SK-N-SH treated with all-trans-retinoic acid at 6 μM for 48 hours (cell line): ENCODE measurements around the gene NFE2L1.

Source experiments
- ATAC-seq: fragments of 200-7000 bp; cut with Tn5 transposase; 3 replicates; pipeline ENCODE4 v1.9.1; 2020; ENCODE audit warnings: mild to moderate bottlenecking, moderate library complexity
- BACH2 ChIP-seq: fragments of 250-450 bp; sonication (Bioruptor Pico); IDR thresholded peaks from 2 replicates; pipeline ENCODE4 v1.9.0; 2021; ENCODE audit warnings: mild to moderate bottlenecking, borderline replicate concordance
- CSRNP3 ChIP-seq: fragments of 250-450 bp; sonication (Bioruptor Pico); IDR thresholded peaks from 2 replicates; pipeline ENCODE4 v1.5.1; 2021; ENCODE audit warnings: mild to moderate bottlenecking, moderate library complexity
- GLIS3 ChIP-seq: fragments of 250-450 bp; sonication (Bioruptor Pico); IDR thresholded peaks from 2 replicates; pipeline ENCODE4 v1.5.0; 2020; ENCODE audit warnings: mild to moderate bottlenecking, moderate library complexity
- OSR1 ChIP-seq: fragments of 250-450 bp; sonication (Bioruptor Pico); IDR thresholded peaks from 2 replicates; pipeline ENCODE4 v1.8.0; 2022; ENCODE audit warnings: moderate library complexity, mild to moderate bottlenecking, inconsistent platforms
- POU6F1 ChIP-seq: fragments of 250-450 bp; sonication (Bioruptor Pico); IDR thresholded peaks from 2 replicates; pipeline ENCODE4 v1.8.0; 2021; ENCODE audit warnings: low read depth, mild to moderate bottlenecking, moderate library complexity, borderline replicate concordance
- RARB ChIP-seq: fragments of 250-450 bp; sonication (Bioruptor Pico); IDR thresholded peaks from 2 replicates; pipeline ENCODE4 v1.8.0; 2021; ENCODE audit warnings: mild to moderate bottlenecking, moderate library complexity
- ZFP30 ChIP-seq: fragments of 450-650 bp; formaldehyde crosslinking; IDR thresholded peaks from 2 replicates; pipeline ENCODE4 v1.5.0; 2022; ENCODE audit warnings: mild to moderate bottlenecking, moderate library complexity
- ZNF565 ChIP-seq: fragments of 450-650 bp; formaldehyde crosslinking; conservative IDR thresholded peaks from 2 replicates; pipeline ENCODE4 v1.5.0; 2020; ENCODE audit warnings: low read depth, mild to moderate bottlenecking, moderate library complexity
- ZNF70 ChIP-seq: fragments of 450-650 bp; formaldehyde crosslinking; IDR thresholded peaks from 2 replicates; pipeline ENCODE4 v1.5.0; 2020; ENCODE audit warnings: mild to moderate bottlenecking, moderate library complexity
- TF ChIP-seq, protein P1 (sequence below): fragments of 250-450 bp; sonication (Bioruptor Pico); IDR thresholded peaks from 2 replicates; pipeline ENCODE4 v1.8.0; 2020; ENCODE audit warnings: mild to moderate bottlenecking, moderate library complexity, borderline replicate concordance
- TF ChIP-seq, protein P2 (sequence below): fragments of 250-450 bp; sonication (Bioruptor Pico); IDR thresholded peaks from 2 replicates; pipeline ENCODE4 v1.5.0; 2020; ENCODE audit warnings: mild to moderate bottlenecking, moderate library complexity

NFE2L1 gene

GRCh38 chr17:48022901-48023300 lies 25.3 kb upstream of the NFE2L1 start (continued):
- TF ChIP-seq POU6F1 (no peak), CSRNP3 (CRISPR knock-in tag) (no peak), OSR1 (no peak), GLIS3 (no peak), ZFP30 (CRISPR knock-in tag) (no peak), ZNF565 (CRISPR knock-in tag) (no peak), BACH2 (CRISPR knock-in tag) (no peak)
- TF ChIP-seq, protein P1, sequence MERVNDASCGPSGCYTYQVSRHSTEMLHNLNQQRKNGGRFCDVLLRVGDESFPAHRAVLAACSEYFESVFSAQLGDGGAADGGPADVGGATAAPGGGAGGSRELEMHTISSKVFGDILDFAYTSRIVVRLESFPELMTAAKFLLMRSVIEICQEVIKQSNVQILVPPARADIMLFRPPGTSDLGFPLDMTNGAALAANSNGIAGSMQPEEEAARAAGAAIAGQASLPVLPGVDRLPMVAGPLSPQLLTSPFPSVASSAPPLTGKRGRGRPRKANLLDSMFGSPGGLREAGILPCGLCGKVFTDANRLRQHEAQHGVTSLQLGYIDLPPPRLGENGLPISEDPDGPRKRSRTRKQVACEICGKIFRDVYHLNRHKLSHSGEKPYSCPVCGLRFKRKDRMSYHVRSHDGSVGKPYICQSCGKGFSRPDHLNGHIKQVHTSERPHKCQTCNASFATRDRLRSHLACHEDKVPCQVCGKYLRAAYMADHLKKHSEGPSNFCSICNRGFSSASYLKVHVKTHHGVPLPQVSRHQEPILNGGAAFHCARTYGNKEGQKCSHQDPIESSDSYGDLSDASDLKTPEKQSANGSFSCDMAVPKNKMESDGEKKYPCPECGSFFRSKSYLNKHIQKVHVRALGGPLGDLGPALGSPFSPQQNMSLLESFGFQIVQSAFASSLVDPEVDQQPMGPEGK: no peak

DNA sequence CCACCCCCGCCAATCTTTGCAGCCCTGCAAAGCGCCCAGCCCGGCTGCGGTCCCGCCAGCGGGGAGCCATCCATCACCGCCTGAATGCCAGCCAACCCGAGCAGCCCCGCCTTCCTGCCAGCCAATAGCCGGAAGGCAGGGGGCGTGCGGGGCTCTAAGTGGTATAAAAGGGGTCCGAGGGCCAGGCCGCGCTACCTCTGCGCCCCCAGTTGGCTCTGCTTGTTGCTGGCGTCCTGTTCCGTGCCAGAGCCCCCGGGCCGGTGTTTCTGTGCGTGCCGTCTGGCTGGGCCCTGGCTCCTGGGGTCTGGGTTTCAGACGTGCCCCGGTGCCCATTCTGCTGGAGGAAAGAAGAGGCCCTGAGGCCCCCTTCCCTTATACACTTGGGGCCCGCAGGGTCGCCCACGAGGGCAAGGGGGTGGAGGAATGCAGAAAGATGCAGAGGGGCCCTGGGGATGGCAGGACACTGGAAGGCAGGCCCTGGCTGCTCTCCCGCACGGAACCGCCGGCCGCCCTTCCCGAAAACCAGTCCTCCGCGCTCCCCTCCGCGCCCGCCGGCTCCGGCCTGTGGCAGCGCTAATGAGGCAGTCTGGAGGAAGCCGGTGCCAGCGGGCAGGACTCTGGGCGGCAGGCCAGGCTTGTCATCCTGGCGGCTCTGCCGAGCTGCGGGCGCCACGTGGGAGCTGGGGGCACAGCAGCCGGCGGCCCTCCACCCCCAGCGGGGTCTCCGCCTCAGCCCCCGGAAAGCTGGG lies 24.6 kb upstream of the NFE2L1 start:
- TF ChIP-seq ZNF565 (CRISPR knock-in tag) (0 out of 2 replicates have a peak, but pooled peaks have one; percentile 5), ZNF70 (CRISPR knock-in tag) (no peak)
- TF ChIP-seq, protein P2, sequence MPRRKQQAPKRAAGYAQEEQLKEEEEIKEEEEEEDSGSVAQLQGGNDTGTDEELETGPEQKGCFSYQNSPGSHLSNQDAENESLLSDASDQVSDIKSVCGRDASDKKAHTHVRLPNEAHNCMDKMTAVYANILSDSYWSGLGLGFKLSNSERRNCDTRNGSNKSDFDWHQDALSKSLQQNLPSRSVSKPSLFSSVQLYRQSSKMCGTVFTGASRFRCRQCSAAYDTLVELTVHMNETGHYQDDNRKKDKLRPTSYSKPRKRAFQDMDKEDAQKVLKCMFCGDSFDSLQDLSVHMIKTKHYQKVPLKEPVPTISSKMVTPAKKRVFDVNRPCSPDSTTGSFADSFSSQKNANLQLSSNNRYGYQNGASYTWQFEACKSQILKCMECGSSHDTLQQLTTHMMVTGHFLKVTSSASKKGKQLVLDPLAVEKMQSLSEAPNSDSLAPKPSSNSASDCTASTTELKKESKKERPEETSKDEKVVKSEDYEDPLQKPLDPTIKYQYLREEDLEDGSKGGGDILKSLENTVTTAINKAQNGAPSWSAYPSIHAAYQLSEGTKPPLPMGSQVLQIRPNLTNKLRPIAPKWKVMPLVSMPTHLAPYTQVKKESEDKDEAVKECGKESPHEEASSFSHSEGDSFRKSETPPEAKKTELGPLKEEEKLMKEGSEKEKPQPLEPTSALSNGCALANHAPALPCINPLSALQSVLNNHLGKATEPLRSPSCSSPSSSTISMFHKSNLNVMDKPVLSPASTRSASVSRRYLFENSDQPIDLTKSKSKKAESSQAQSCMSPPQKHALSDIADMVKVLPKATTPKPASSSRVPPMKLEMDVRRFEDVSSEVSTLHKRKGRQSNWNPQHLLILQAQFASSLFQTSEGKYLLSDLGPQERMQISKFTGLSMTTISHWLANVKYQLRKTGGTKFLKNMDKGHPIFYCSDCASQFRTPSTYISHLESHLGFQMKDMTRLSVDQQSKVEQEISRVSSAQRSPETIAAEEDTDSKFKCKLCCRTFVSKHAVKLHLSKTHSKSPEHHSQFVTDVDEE (CRISPR knock-in tag): peak; percentile 84; the same call in 1 of the 2 replicates
- TF ChIP-seq, all 23 proteins: peak for 2
- ATAC-seq: peak; percentile 68

- ATAC-seq: peak; percentile 42
Observed at GRCh38 chr17:48024149-48025039, 23.8 kb upstream of the NFE2L1 start.

DNA sequence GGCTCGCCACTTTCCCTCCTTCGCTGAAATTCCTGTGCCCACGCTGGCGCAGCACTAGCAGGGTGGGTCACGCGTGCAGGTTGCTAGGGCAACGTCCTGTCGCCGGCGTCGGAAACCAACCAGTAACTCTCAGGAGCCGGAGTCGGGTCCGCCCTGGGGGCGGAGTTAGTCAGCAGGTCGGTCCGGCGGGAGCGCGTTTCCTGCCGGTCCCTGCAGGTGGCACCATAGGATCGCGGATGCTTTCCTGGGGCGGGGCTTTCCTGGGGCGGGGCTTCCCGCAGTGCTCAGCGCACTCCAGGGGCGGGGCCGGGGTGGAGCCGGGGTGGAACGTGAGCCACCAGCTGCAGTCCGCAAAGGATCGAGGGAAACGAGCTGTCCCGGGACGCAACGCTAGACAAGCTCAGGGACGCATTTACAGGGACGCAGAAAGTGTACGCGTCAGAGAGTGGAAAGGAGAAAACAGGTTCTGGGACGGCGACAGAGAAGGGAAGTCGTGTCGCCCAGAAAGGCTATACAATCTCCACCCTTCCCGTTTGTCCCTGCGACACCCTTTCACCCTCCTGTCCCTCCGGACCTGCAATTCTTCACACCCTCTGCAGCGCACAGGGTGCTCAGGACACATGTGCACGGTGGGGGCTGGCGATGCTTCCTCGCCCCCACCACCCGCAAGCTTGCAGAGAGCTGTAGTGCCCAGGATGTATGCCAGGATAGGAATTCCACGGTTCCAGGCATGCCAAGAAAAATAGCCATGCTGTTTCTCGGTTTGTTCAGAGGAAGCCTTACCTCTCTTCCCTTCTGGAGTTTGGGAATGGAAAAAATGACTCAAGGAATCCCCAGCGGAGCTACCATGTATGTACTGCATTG lies 22.9 kb upstream of the NFE2L1 start:
- TF ChIP-seq RARB (CRISPR knock-in tag) (0 out of 2 replicates have a peak, but pooled peaks have one; percentile 26), CSRNP3 (CRISPR knock-in tag) (no peak)
- peak; percentile 83 for ATAC-seq

More at GRCh38 chr17:48024149-48025039, 23.8 kb upstream of the NFE2L1 start:
- TF ChIP-seq, protein P1: peak; percentile 42; the same call in 1 of the 2 replicates
- no peak; the same call in 1 of the 2 replicates for TF ChIP-seq GLIS3
